ENCODE results near the gene C10orf67.

The C10orf67 gene

GRCh38 chr10:23338155-23338828 is 6.3 kb downstream of the C10orf67 start:
- Histone ChIP-seq H3K79me2 (ENCODE audit: control insufficient read depth, low read length) (no peaks in the 10 kb centered on the region), H3K27ac (ENCODE audit: low read depth, low read length) (no peak overlapping the region), H3K36me3 (ENCODE audit: control insufficient read depth, low read length) (no peaks in the 10 kb centered on the region), H4K20me1 (ENCODE audit: control insufficient read depth, insufficient read depth, low read depth, low read length) (no peaks in the 10 kb centered on the region), H3K4me2 (ENCODE audit: low read length) (no peak overlapping the region), H3K9me2 (replicated peaks; ENCODE audit: control insufficient read depth, low read length) (no peaks in the 10 kb centered on the region), H3K9me3 (ENCODE audit: control insufficient read depth, insufficient read depth, low read length) (no peaks in the 10 kb centered on the region), H3K4me3 (ENCODE audit: low read length) (no peak overlapping the region), H3F3A (ENCODE audit: control insufficient read depth, insufficient read depth) (no peaks in the 10 kb centered on the region), H3K4me1 (ENCODE audit: control insufficient read depth, low read length) (peaks cover 17% of the 10 kb centered on the region), H3K27me3 (ENCODE audit: control insufficient read depth, low read length) (no peaks in the 10 kb centered on the region)
- TF ChIP-seq CTCF (IDR thresholded peaks at IDR 0.05; ENCODE audit: low read depth, low read length, poor library complexity, severe bottlenecking), result no peak
- TF ChIP-seq EZH2phosphoT487 (IDR thresholded peaks at IDR 0.05; ENCODE audit: borderline replicate concordance, low read length), result no peak

GRCh38 chr10:23337616-23338015 is 7.0 kb downstream of the C10orf67 start:
- Histone ChIP-seq H3K4me3 (ENCODE audit: low read length) (no peak overlapping the region), H3K36me3 (ENCODE audit: control insufficient read depth, low read length) (no peaks in the 10 kb centered on the region), H3K9me2 (replicated peaks; ENCODE audit: control insufficient read depth, low read length) (no peaks in the 10 kb centered on the region), H4K20me1 (ENCODE audit: control insufficient read depth, insufficient read depth, low read depth, low read length) (no peaks in the 10 kb centered on the region), H3K4me1 (ENCODE audit: control insufficient read depth, low read length) (peaks cover 17% of the 10 kb centered on the region), H3K4me2 (ENCODE audit: low read length) (no peak overlapping the region), H3K27ac (ENCODE audit: low read depth, low read length) (no peak overlapping the region), H3K27me3 (ENCODE audit: control insufficient read depth, low read length) (no peaks in the 10 kb centered on the region), H3K9me3 (ENCODE audit: control insufficient read depth, insufficient read depth, low read length) (no peaks in the 10 kb centered on the region), H3K79me2 (ENCODE audit: control insufficient read depth, low read length) (no peaks in the 10 kb centered on the region), H3F3A (ENCODE audit: control insufficient read depth, insufficient read depth) (no peaks in the 10 kb centered on the region; the same call in 1 of the 2 replicates)
- TF ChIP-seq CTCF (IDR thresholded peaks at IDR 0.05; ENCODE audit: low read depth, low read length, poor library complexity, severe bottlenecking) (no peak), EZH2phosphoT487 (IDR thresholded peaks at IDR 0.05; ENCODE audit: borderline replicate concordance, low read length) (no peak)

GRCh38 chr10:23331567-23332301 is 12.9 kb downstream of the C10orf67 start:
- no peak for TF ChIP-seq EZH2phosphoT487 (IDR thresholded peaks at IDR 0.05; ENCODE audit: borderline replicate concordance, low read length)
- TF ChIP-seq CTCF (IDR thresholded peaks at IDR 0.05; ENCODE audit: low read depth, low read length, poor library complexity, severe bottlenecking), result no peak
- Histone ChIP-seq H3K9me3 (ENCODE audit: control insufficient read depth, insufficient read depth, low read length) (no peaks in the 10 kb centered on the region), H3K4me3 (ENCODE audit: low read length) (no peak overlapping the region), H3F3A (ENCODE audit: control insufficient read depth, insufficient read depth) (no peaks in the 10 kb centered on the region; the same call in 1 of the 2 replicates), H3K4me1 (ENCODE audit: control insufficient read depth, low read length) (no peaks in the 10 kb centered on the region), H3K9me2 (replicated peaks; ENCODE audit: control insufficient read depth, low read length) (no peaks in the 10 kb centered on the region), H3K27ac (ENCODE audit: low read depth, low read length) (no peak overlapping the region), H3K36me3 (ENCODE audit: control insufficient read depth, low read length) (no peaks in the 10 kb centered on the region), H3K79me2 (ENCODE audit: control insufficient read depth, low read length) (no peaks in the 10 kb centered on the region), H3K4me2 (ENCODE audit: low read length) (no peak overlapping the region), H4K20me1 (ENCODE audit: control insufficient read depth, insufficient read depth, low read depth, low read length) (no peaks in the 10 kb centered on the region), H3K27me3 (ENCODE audit: control insufficient read depth, low read length) (no peaks in the 10 kb centered on the region)
